OCI-LY7 (cell line): ENCODE results near the gene ELMO2. TPM values are rescaled to one million over a fixed set of nuclear protein-coding genes. Genes with fewer than 3 reads are reported as not detected.

Experiments used
- BruUV-seq: library from RNA; stranded (reverse); fragments of 400-500 nt; replicated peaks from 2 replicates; lab custom pipeline; 2021; lab: Mats Ljungman, UMichigan
- CTCF ChIA-PET: fragments of 300-600 bp; sonication (Branson Sonifier 250); formaldehyde crosslinking; loops from one replicate; lab custom pipeline; 2022; ENCODE audit warnings: antibody characterized with exemption; ENCODE audit not compliant: unreplicated experiment; lab: Charles Lee
- POLR2A ChIA-PET: fragments of 300-600 bp; sonication (Branson Sonifier 250); formaldehyde crosslinking; loops from one replicate; lab custom pipeline; 2022; ENCODE audit warnings: antibody characterized with exemption; lab: Charles Lee
- DNase-seq: peaks from one replicate; pipeline ENCODE4 v3.0.0-alpha.2; 2015; ENCODE audit warnings: low spot score
- H2AFZ ChIP-seq: fragments of 200-600 bp; sonication (generic), shearing (Covaris generic); 2 replicates; pipeline ENCODE4 v1.6.1; 2014; ENCODE audit warnings: mild to moderate bottlenecking, antibody characterized with exemption, low read length, moderate library complexity
- H3K27ac ChIP-seq: fragments of 200-600 bp; sonication (generic); 2 replicates; pipeline ENCODE4 v1.5.1; 2014; ENCODE audit warnings: mixed run types, low read depth, mild to moderate bottlenecking, moderate library complexity, low read length, inconsistent platforms; ENCODE audit not compliant: poor library complexity, severe bottlenecking
- H3K36me3 ChIP-seq: fragments of 200-600 bp; sonication (generic); 2 replicates; pipeline ENCODE4 v1.6.1; 2014; ENCODE audit warnings: mild to moderate bottlenecking, antibody characterized with exemption, low read length, moderate library complexity, mixed read lengths; ENCODE audit not compliant: insufficient read depth
- H3K4me1 ChIP-seq: fragments of 200-600 bp; sonication (generic); 2 replicates; pipeline ENCODE4 v1.5.1; 2014; ENCODE audit warnings: mild to moderate bottlenecking, low read length; ENCODE audit not compliant: insufficient read depth, poor library complexity, severe bottlenecking
- H3K4me2 ChIP-seq: fragments of 200-600 bp; sonication (generic); 2 replicates; pipeline ENCODE4 v1.6.1; 2014; ENCODE audit warnings: mild to moderate bottlenecking, low read length
- H3K4me3 ChIP-seq: fragments of 200-600 bp; sonication (generic); 2 replicates; pipeline ENCODE4 v1.5.1; 2014; ENCODE audit warnings: mild to moderate bottlenecking, low read depth, low read length; ENCODE audit not compliant: poor library complexity, severe bottlenecking
- H3K79me2 ChIP-seq: fragments of 200-600 bp; sonication (generic); 2 replicates; pipeline ENCODE4 v1.6.1; 2016; ENCODE audit warnings: low read depth, mild to moderate bottlenecking, low read length, moderate library complexity, mixed read lengths; ENCODE audit not compliant: insufficient read depth
- H3K9me2 ChIP-seq: fragments of 200-600 bp; sonication (generic); 2 replicates; pipeline ENCODE4 v1.6.1; 2016; ENCODE audit warnings: mild to moderate bottlenecking, low read length, mixed read lengths; ENCODE audit not compliant: insufficient read depth
- H3K9me3 ChIP-seq: fragments of 200-600 bp; sonication (generic); 2 replicates; pipeline ENCODE4 v1.6.1; 2014; ENCODE audit warnings: mild to moderate bottlenecking, mixed run types, low read length, mixed read lengths
- H4K20me1 ChIP-seq: fragments of 200-600 bp; sonication (generic); 2 replicates; pipeline ENCODE4 v1.6.1; 2014; ENCODE audit warnings: mild to moderate bottlenecking, antibody characterized with exemption, low read length, moderate library complexity, mixed read lengths; ENCODE audit not compliant: insufficient read depth
- EZH2phosphoT487 ChIP-seq: fragments of 200-600 bp; sonication (generic); IDR thresholded peaks from 2 replicates; pipeline ENCODE4 v1.6.1; 2018; ENCODE audit warnings: low read depth, borderline replicate concordance, mild to moderate bottlenecking, mixed run types, antibody characterized with exemption, low read length, moderate library complexity, mixed read lengths
- intact Hi-C: fragments of 100-400 bp; cut with micrococcal nuclease; formaldehyde crosslinking; loops from one replicate; pipeline ENCODE4 v1.10.0; 2022; ENCODE audit not compliant: unreplicated experiment
- total RNA-seq, 2 experiments: library from RNA; depleted of rRNA in 1 of 2; stranded (reverse); fragments of >200 nt in 1 of 2; shearing (Covaris generic) in 1 of 2; gene quantifications; 2 replicates each; pipeline ENCODE4 v1.2.3, GENCODE V29; 2014 to 2022
- TF ChIP-seq, protein P1 (sequence below): fragments of 200-600 bp; sonication (generic); conservative IDR thresholded peaks from 2 replicates; pipeline ENCODE4 v1.5.1; 2014; ENCODE audit warnings: mild to moderate bottlenecking, antibody characterized with exemption, low read length, moderate library complexity, mixed read lengths

ELMO2 gene
- total RNA-seq, 2 experiments from 2014 or later = 16.0 to 36.4 TPM

DNA sequence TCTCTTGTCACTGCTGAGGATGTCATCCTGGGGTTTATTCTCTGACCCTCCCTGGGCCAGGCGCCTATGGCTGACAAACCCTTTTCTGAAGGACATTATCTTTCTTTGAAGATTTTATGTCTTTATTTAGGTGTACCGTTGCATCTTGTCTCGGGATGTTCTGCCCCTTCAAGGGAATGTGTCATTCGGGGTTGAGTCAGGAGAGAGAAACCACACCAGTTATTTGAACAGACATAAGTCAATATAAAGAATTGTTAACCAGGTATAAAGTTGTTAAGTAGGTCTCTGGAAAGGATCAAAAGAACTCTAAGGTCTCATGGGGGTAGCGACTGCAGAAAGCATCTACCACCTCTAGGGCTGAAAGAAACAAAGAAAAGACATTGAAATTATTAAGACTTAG lies 8.2 kb upstream of the ELMO2 start:
- intact Hi-C loops = no loop called here
- Histone ChIP-seq H3K9me2 (no peaks in the 10 kb centered on the region), H2AFZ (no peak overlapping the region), H3K4me3 (no peak overlapping the region), H3K27ac (no peak overlapping the region), H3K9me3 (no peaks in the 10 kb centered on the region), H3K79me2 (no peaks in the 10 kb centered on the region), H3K36me3 (no peaks in the 10 kb centered on the region), H4K20me1 (no peaks in the 10 kb centered on the region), H3K4me1 (peaks cover 6% of the 10 kb centered on the region), H3K4me2 (no peak overlapping the region)
- POLR2A ChIA-PET = interaction anchor here (1.2 kb wide), 1 partner anchor 11 kb away, joined by 3 read pairs; no protein-coding TSS in a partner anchor
- no TSS peak for BruUV-seq
- DNase-seq = no peak
- TF ChIP-seq EZH2phosphoT487 = no peak
- CTCF ChIA-PET = no interaction called here

DNA sequence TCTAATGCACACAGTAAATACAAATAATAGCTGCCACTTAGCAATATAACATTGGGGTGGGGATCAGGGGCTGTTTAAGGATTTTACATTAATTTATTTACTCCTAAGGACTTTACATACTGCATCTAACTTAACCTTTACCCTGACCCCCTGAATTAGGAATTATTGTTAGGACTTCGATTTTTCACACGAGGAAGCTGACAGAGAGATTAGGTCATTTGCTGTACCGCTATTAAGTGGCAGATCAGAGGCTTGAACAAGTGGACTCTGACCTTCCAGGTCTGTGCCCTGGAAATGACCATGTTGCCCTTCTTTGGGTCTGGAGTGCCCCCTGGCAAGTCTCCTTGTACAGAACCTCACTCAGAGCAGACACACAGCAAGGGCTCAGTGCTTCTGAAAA lies 5.2 kb upstream of the ELMO2 start:
- no peaks in the 10 kb centered on the region for H3K9me2 ChIP-seq
- intact Hi-C loops = loop anchor here (1.0 kb wide), 1 partner anchor 104 kb away; no protein-coding TSS in a partner anchor
- no peaks in the 10 kb centered on the region for H4K20me1 ChIP-seq
- TF ChIP-seq EZH2phosphoT487 = no peak
- TF ChIP-seq, protein P1, sequence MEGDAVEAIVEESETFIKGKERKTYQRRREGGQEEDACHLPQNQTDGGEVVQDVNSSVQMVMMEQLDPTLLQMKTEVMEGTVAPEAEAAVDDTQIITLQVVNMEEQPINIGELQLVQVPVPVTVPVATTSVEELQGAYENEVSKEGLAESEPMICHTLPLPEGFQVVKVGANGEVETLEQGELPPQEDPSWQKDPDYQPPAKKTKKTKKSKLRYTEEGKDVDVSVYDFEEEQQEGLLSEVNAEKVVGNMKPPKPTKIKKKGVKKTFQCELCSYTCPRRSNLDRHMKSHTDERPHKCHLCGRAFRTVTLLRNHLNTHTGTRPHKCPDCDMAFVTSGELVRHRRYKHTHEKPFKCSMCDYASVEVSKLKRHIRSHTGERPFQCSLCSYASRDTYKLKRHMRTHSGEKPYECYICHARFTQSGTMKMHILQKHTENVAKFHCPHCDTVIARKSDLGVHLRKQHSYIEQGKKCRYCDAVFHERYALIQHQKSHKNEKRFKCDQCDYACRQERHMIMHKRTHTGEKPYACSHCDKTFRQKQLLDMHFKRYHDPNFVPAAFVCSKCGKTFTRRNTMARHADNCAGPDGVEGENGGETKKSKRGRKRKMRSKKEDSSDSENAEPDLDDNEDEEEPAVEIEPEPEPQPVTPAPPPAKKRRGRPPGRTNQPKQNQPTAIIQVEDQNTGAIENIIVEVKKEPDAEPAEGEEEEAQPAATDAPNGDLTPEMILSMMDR = no peak
- H3K79me2 ChIP-seq = no peaks in the 10 kb centered on the region
- no peak overlapping the region for H3K27ac ChIP-seq
- ChIA-PET CTCF (interaction anchor here (0.6 kb wide), 1 partner anchor 389 kb away, joined by 3 read pairs; no protein-coding TSS in a partner anchor), POLR2A (no interaction called here)
- no peaks in the 10 kb centered on the region for H3K36me3 ChIP-seq
- no peaks in the 10 kb centered on the region for H3K9me3 ChIP-seq
- H3K4me2 ChIP-seq = no peak overlapping the region
- BruUV-seq = no TSS peak
- no peak for DNase-seq
- no peak overlapping the region for H2AFZ ChIP-seq
- H3K4me3 ChIP-seq = no peak overlapping the region
- H3K4me1 ChIP-seq = peaks cover 14% of the 10 kb centered on the region

DNA sequence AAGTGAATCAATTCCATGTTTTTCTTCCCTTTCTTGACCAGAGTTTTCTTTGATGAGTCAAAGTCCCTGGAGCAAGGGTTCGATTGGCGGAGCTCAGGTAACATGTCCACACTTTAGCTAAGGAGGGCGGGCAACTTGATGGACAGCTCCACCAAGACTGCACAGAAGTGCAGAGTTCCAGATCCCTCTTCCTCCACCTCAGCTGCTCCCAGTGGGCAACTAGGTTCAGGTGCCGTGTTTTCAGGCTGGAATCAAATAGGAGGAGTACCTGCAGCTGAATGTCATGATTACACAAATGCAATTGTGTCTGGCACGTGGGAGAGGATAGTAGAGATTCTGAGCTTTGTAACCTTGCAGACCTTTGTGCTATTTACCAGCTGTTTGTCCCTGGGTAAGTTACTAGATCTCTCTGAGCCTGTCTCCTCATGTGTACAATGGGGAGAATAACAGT lies 1.9 kb upstream of the ELMO2 start:
- intact Hi-C loops = no loop called here
- no peak overlapping the region for H3K4me3 ChIP-seq
- H3K9me2 ChIP-seq = no peaks in the 10 kb centered on the region
- no peak for TF ChIP-seq EZH2phosphoT487
- TF ChIP-seq, protein P1 = no peak
- ChIA-PET POLR2A (interaction anchor here (0.9 to 1.4 kb wide), 4 partner anchors 9 to 438 kb away, joined by 3 to 5 read pairs (median 3); no protein-coding TSS in a partner anchor), CTCF (interaction anchor here (0.9 kb wide), 1 partner anchor 438 kb away, joined by 3 read pairs; no protein-coding TSS in a partner anchor)
- no peak overlapping the region for H3K27ac ChIP-seq
- BruUV-seq = no TSS peak
- H3K36me3 ChIP-seq = no peaks in the 10 kb centered on the region
- no peaks in the 10 kb centered on the region for H3K9me3 ChIP-seq
- H3K4me2 ChIP-seq = no peak overlapping the region
- peaks cover 6% of the 10 kb centered on the region; the same call in 1 of the 2 replicates for H3K79me2 ChIP-seq
- no peak overlapping the region for H2AFZ ChIP-seq
- no peak for DNase-seq
- H3K4me1 ChIP-seq = peaks cover 30% of the 10 kb centered on the region
- 0 out of 2 replicates have a peak, but pooled peaks cover 4% of the 10 kb centered on the region for H4K20me1 ChIP-seq
